ENCODE measurements around the gene LITAF.
"Not testable (repeated sequence)": the region's sequence is repeated elsewhere in the genome, so short reads cannot be mapped to it uniquely, and the experiment has no call there.

LITAF gene

DNA sequence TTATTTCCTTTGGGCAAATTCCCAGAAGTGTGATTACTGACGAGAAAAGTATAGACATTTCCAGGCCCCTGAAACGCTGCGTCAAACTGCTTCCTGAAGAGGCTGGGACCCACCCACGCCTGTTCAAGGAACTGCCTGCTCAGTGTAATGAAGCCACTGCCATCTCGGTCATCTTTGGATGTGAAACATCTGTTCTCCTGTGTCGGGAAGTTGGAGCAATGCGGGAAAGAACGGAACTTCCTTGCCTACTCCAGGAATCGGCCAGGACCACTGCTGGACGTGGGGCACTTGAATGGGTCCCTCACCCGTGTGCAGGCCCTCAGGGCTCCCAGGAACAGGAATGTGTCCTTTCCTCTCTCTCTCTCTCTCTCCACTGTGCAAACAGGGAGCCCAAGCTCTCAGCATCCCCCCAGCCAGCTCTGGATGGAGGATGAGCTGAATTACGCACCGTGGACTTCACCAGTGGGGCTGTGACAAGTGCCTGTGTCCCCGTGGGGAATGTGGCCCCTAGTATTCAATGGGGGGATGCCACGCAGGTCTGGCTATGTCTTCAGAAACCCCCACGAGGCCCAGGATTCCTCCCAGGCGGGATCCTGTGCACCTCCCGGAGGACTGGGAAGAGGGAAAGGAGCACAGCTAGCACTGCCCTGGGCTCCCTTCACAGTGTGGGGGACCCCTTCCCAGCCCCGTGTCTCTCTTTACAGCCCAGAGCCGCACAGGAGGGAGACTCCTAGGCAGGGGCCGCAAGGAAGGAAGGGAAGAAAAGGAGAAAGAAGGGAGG lies 18.3 kb upstream of the LITAF start:
- Histone ChIP-seq H3K4me3 (ENCODE audit: insufficient read length, low read depth) (no peak overlapping the region), H3K9ac (ENCODE audit: insufficient read length, low read depth) (peak overlapping the region; percentile 0), H3K9me3 (ENCODE audit: insufficient read depth, low read length) (no peaks in the 10 kb centered on the region), H3K27me3 (ENCODE audit: insufficient read depth, insufficient read length) (no peaks in the 10 kb centered on the region), H3K36me3 (ENCODE audit: insufficient read depth, insufficient read length, low read length) (no peaks in the 10 kb centered on the region), H3K4me1 (ENCODE audit: insufficient read depth, insufficient read length) (peaks cover 7% of the 10 kb centered on the region)
- TF ChIP-seq SUZ12 (IDR thresholded peaks at IDR 0.05; ENCODE audit: extremely low read depth, insufficient read depth, insufficient read length), result no peak
- no peak for DNase-seq (ENCODE audit: low read depth, low spot score)

DNA sequence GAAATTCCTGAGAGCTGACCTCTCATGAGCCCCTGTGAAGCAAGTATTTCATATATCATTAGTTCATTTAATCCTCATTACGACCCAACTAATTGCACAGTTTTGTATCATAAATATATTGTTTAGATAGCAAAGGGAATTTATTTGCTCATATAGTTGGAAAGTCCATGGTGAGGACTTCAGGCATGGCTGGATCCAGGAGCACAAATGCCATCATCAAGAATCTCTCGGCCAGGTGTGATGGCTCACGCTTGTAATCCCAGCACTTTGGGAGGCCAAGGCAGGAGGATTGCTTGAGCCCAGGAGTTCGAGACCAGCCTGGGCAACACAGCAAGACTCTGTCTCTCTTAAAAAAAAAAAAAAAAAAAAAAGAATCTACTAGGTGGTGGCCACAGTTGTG lies 17.6 kb upstream of the LITAF start:
- DNase-seq (ENCODE audit: low read depth, low spot score); H3K9me3 ChIP-seq (ENCODE audit: insufficient read depth, low read length); H3K4me3 ChIP-seq (ENCODE audit: insufficient read length, low read depth); H3K9ac ChIP-seq (ENCODE audit: insufficient read length, low read depth); H3K4me1 ChIP-seq (ENCODE audit: insufficient read depth, insufficient read length); H3K27me3 ChIP-seq (ENCODE audit: insufficient read depth, insufficient read length); H3K36me3 ChIP-seq (ENCODE audit: insufficient read depth, insufficient read length, low read length): not testable (repeated sequence)

DNA sequence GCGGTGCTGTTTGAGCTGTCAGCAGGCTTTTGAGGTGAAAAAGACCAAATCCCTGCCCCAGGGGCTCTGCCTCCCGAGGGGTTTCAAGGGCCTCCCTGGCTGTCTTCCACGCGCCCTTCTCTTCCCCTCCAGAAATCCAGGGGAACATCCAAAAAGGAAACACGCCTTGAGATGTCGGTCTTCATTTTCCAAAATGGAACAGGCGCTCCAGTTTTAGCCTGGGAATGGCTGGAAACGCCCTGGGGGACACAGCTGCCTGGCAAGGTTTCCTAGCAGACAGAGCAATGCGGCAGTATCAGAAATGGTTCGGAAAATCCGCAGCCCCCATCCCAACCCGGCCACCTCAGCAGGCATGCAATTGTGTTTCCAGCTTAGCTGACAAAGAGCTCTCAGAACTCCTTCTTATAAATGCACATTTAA lies 16.6 kb upstream of the LITAF start:
- Histone ChIP-seq H3K4me1 (ENCODE audit: insufficient read depth, insufficient read length) (peaks cover 6% of the 10 kb centered on the region), H3K4me3 (ENCODE audit: insufficient read length, low read depth) (no peak overlapping the region), H3K36me3 (ENCODE audit: insufficient read depth, insufficient read length, low read length) (no peaks in the 10 kb centered on the region), H3K9me3 (ENCODE audit: insufficient read depth, low read length) (no peaks in the 10 kb centered on the region), H3K9ac (ENCODE audit: insufficient read length, low read depth) (no peak overlapping the region), H3K27me3 (ENCODE audit: insufficient read depth, insufficient read length) (no peaks in the 10 kb centered on the region)
- TF ChIP-seq SUZ12 (IDR thresholded peaks at IDR 0.05; ENCODE audit: extremely low read depth, insufficient read depth, insufficient read length) (no peak), ZNF274 (IDR thresholded peaks at IDR 0.05; ENCODE audit: low read depth, low read length) (no peak), YY1 (IDR thresholded peaks at IDR 0.05; ENCODE audit: insufficient read depth, insufficient read length) (no peak)
- peak; percentile 63 for DNase-seq (ENCODE audit: low read depth, low spot score)

DNA sequence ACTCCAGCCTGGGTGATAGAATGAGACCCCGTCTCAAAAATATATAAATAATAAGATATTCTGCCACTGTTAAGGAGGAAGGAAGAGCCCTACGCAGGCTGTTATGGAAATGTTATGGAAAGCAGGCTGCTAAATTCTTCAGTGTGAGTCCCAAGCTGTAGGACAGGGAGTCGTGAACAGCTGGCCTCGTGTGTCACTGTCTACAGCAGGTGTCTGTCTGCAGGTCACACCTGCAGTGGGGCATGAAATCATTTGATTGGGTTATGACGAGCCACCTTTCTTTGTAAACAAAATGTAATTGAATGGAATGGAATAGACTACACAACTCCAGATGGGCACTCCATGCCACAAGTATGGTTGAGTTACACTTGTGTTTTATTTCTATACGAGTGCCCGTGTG lies 15.6 kb upstream of the LITAF start:
- peaks cover 15% of the 10 kb centered on the region for H3K4me1 ChIP-seq (ENCODE audit: insufficient read depth, insufficient read length)
- no peaks in the 10 kb centered on the region for H3K27me3 ChIP-seq (ENCODE audit: insufficient read depth, insufficient read length)
- H3K4me3 ChIP-seq (ENCODE audit: insufficient read length, low read depth), result no peak overlapping the region
- DNase-seq (ENCODE audit: low read depth, low spot score), result no peak
- no peak for TF ChIP-seq ZNF274 (IDR thresholded peaks at IDR 0.05; ENCODE audit: low read depth, low read length)
- TF ChIP-seq YY1 (IDR thresholded peaks at IDR 0.05; ENCODE audit: insufficient read depth, insufficient read length), result no peak
- no peak for TF ChIP-seq SUZ12 (IDR thresholded peaks at IDR 0.05; ENCODE audit: extremely low read depth, insufficient read depth, insufficient read length)
- no peaks in the 10 kb centered on the region for H3K36me3 ChIP-seq (ENCODE audit: insufficient read depth, insufficient read length, low read length)
- no peaks in the 10 kb centered on the region for H3K9me3 ChIP-seq (ENCODE audit: insufficient read depth, low read length)
- no peak overlapping the region for H3K9ac ChIP-seq (ENCODE audit: insufficient read length, low read depth)

DNA sequence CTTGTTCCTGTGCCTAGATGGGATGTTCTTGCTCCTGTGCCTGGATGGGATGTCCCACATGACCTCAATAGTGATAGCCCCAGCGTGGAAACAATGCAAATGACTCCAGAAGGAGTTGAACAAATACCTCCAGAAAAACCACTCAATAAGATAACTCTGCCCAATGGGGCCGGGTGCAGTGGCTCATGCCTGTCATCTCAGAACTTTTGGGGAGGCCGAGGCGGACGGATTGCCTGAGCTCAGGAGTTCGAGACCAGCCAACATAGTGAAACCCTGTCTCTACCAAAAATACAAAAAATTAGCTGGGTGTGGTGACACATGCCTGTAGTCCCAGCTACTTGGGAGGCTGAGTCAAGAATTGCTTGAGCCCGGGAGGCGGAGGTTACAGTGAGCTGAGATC lies 15.2 kb upstream of the LITAF start:
- peaks cover 16% of the 10 kb centered on the region for H3K4me1 ChIP-seq (ENCODE audit: insufficient read depth, insufficient read length)
- no peak for DNase-seq (ENCODE audit: low read depth, low spot score)
- TF ChIP-seq YY1 (IDR thresholded peaks at IDR 0.05; ENCODE audit: insufficient read depth, insufficient read length) (no peak), SUZ12 (IDR thresholded peaks at IDR 0.05; ENCODE audit: extremely low read depth, insufficient read depth, insufficient read length) (no peak), ZNF274 (IDR thresholded peaks at IDR 0.05; ENCODE audit: low read depth, low read length) (no peak)
- no peaks in the 10 kb centered on the region for H3K36me3 ChIP-seq (ENCODE audit: insufficient read depth, insufficient read length, low read length)
- no peak overlapping the region for H3K9ac ChIP-seq (ENCODE audit: insufficient read length, low read depth)
- no peak overlapping the region for H3K4me3 ChIP-seq (ENCODE audit: insufficient read length, low read depth)
- no peaks in the 10 kb centered on the region for H3K9me3 ChIP-seq (ENCODE audit: insufficient read depth, low read length)
- no peaks in the 10 kb centered on the region for H3K27me3 ChIP-seq (ENCODE audit: insufficient read depth, insufficient read length)

DNA sequence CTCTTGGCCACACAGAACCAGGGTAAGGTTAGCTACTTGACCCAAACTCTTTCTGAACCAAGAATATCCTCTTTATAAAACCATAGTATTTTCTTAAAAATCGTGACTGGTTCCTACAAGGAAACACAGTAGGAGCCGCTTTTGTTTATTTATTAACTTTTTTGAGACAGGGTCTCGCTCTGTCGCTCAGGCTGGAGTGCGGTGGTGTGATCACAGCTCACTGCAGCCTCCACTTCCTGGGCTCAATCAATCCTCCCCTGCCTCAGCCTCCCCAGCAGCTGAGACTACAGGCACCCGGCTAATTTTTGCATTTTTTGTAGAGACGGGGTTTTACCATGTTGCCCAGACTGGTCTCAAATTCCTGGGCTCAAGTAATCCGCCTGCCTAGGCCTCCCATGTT lies 14.7 kb upstream of the LITAF start:
- TF ChIP-seq ZNF274 (IDR thresholded peaks at IDR 0.05; ENCODE audit: low read depth, low read length) (no peak), YY1 (IDR thresholded peaks at IDR 0.05; ENCODE audit: insufficient read depth, insufficient read length) (no peak), SUZ12 (IDR thresholded peaks at IDR 0.05; ENCODE audit: extremely low read depth, insufficient read depth, insufficient read length) (no peak)
- Histone ChIP-seq H3K4me1 (ENCODE audit: insufficient read depth, insufficient read length) (peaks cover 16% of the 10 kb centered on the region), H3K4me3 (ENCODE audit: insufficient read length, low read depth) (no peak overlapping the region), H3K9ac (ENCODE audit: insufficient read length, low read depth) (no peak overlapping the region), H3K36me3 (ENCODE audit: insufficient read depth, insufficient read length, low read length) (no peaks in the 10 kb centered on the region), H3K27me3 (ENCODE audit: insufficient read depth, insufficient read length) (no peaks in the 10 kb centered on the region), H3K9me3 (ENCODE audit: insufficient read depth, low read length) (no peaks in the 10 kb centered on the region)
- no peak for DNase-seq (ENCODE audit: low read depth, low spot score)

DNA sequence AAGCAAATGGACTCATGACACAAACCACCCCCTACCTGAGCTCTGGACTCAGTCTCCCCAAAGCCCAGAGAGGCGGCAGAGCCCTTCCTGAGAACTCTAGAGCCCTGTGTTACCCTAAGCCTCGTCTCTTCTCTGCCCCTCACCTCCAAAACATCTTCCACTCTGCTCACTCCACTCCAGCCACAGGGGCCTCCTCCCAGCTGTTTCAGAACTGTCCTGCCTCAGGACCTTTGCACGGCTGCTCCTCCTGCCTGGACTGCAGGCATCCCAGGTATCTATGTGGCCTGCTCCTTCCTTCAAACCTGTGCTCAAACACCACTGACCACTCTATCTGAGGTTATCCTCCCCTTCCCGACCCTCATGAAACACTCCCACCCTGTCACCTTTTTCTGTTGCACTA lies 12.9 kb upstream of the LITAF start:
- TF ChIP-seq YY1 (IDR thresholded peaks at IDR 0.05; ENCODE audit: insufficient read depth, insufficient read length), result no peak
- no peak for TF ChIP-seq ZNF274 (IDR thresholded peaks at IDR 0.05; ENCODE audit: low read depth, low read length)
- TF ChIP-seq SUZ12 (IDR thresholded peaks at IDR 0.05; ENCODE audit: extremely low read depth, insufficient read depth, insufficient read length), result no peak

More for the DNA sequence above, 12.9 kb upstream of the LITAF start:
- Histone ChIP-seq H3K27me3 (ENCODE audit: insufficient read depth, insufficient read length) (no peaks in the 10 kb centered on the region), H3K9me3 (ENCODE audit: insufficient read depth, low read length) (no peaks in the 10 kb centered on the region), H3K4me3 (ENCODE audit: insufficient read length, low read depth) (no peak overlapping the region), H3K9ac (ENCODE audit: insufficient read length, low read depth) (no peak overlapping the region), H3K4me1 (ENCODE audit: insufficient read depth, insufficient read length) (peaks cover 12% of the 10 kb centered on the region), H3K36me3 (ENCODE audit: insufficient read depth, insufficient read length, low read length) (no peaks in the 10 kb centered on the region)
- no peak for DNase-seq (ENCODE audit: low read depth, low spot score)
